Gastroesophageal sphincter (tissue), 3 donors: ENCODE data around the gene CLEC4M.

Experiments used
- CTCF ChIP-seq, 4 experiments: fragments of 200-600 bp in 2 of 4; fragments of 450-650 bp in 2 of 4; sonication (generic) in 1 of 4; IDR thresholded peaks; one replicate each; pipeline ENCODE4 v1.5.1; 2017 to 2019; ENCODE audit warnings: antibody characterized with exemption in 4 of 4, mild to moderate bottlenecking in 2 of 4, moderate library complexity in 2 of 4
- EP300 ChIP-seq: sonication (generic); formaldehyde crosslinking; IDR thresholded peaks from one replicate; pipeline ENCODE4 v1.6.1; 2017; ENCODE audit warnings: antibody characterized with exemption, mild to moderate bottlenecking
- POLR2AphosphoS5 ChIP-seq: sonication (generic); formaldehyde crosslinking; IDR thresholded peaks from one replicate; pipeline ENCODE4 v1.6.1; 2017; ENCODE audit warnings: antibody characterized with exemption

- TF ChIP-seq CTCF (IDR thresholded peaks at IDR 0.05) (no peak), EP300 (no peak), POLR2AphosphoS5 (no peak)
These were observed 14.9 kb upstream of the CLEC4M start for GRCh38 chr19:7748171-7748570.
